PFSK-1 (cell line): ENCODE measurements around the gene SF3A1.

Experiments used
- FOXP2 ChIP-seq: optimal IDR thresholded peaks from 2 replicates; pipeline ENCODE3; 2011; ENCODE audit warnings: borderline replicate concordance, control low read depth, inconsistent platforms; ENCODE audit not compliant: insufficient read depth; ENCODE audit errors: extremely low read length, extremely low read depth
- POLR2AphosphoS5 ChIP-seq: IDR thresholded peaks from 2 replicates; pipeline ENCODE4 v1.6.1; 2012; ENCODE audit warnings: low read depth, mild to moderate bottlenecking, control low read depth, low read length, moderate library complexity
- SIN3A ChIP-seq: IDR thresholded peaks from 2 replicates; pipeline ENCODE4 v1.6.1; 2012; ENCODE audit warnings: mild to moderate bottlenecking, low read length, moderate library complexity, borderline replicate concordance; ENCODE audit not compliant: insufficient read depth
- TAF1 ChIP-seq: IDR thresholded peaks from 2 replicates; pipeline ENCODE4 v1.6.1; 2012; ENCODE audit warnings: low read length, control low read depth, borderline replicate concordance; ENCODE audit not compliant: insufficient read depth
- TF ChIP-seq, protein P1 (sequence below), 2 experiments: IDR thresholded peaks; 2 replicates each; pipeline versions ENCODE4 v1.6.1 to v1.8.0; 2011 to 2012; ENCODE audit warnings: low read depth in 2 of 2, low read length in 2 of 2, control low read depth in 1 of 2, inconsistent platforms in 1 of 2, mild to moderate bottlenecking in 1 of 2, moderate library complexity in 1 of 2; ENCODE audit not compliant: insufficient read depth in 1 of 2

SF3A1 gene

DNA sequence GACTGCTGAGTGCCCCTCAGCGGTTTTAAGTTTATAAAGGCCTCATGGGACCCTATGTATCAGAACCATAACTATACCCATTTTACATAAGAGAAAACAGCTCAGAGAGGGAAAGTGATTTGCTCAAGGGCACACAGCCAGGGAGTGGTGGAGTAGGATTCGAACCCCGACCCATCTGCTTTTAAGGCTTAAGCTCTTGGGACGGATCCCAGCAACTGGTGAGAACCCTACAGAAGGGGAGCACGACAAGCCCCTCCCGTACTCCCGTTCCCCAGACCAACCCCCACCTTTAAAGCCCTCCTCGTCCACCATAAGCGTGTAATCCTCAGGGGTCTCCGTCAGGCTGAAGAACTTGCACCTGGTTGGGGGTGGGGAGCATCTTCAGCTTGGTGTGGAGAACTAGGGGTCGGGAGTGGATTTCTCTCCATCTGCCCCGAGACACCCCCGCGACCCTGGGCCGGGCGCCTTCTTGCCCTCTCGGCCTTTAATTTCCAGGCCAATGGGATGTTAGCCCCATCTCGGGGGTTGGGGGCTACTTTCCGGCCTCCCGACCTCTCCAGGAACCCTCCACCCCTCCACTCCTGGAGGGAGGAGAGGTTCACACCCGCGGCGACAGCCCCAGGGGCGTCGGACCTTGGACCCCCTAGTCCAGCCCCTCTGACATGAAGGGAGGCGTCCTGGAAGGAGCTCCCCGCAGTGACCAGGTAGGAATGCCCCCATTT is 68.1 kb downstream of the SF3A1 start:
- TF ChIP-seq POLR2AphosphoS5 (no peak), FOXP2 (no peak), TAF1 (no peak), SIN3A (no peak)
- TF ChIP-seq, protein P1, sequence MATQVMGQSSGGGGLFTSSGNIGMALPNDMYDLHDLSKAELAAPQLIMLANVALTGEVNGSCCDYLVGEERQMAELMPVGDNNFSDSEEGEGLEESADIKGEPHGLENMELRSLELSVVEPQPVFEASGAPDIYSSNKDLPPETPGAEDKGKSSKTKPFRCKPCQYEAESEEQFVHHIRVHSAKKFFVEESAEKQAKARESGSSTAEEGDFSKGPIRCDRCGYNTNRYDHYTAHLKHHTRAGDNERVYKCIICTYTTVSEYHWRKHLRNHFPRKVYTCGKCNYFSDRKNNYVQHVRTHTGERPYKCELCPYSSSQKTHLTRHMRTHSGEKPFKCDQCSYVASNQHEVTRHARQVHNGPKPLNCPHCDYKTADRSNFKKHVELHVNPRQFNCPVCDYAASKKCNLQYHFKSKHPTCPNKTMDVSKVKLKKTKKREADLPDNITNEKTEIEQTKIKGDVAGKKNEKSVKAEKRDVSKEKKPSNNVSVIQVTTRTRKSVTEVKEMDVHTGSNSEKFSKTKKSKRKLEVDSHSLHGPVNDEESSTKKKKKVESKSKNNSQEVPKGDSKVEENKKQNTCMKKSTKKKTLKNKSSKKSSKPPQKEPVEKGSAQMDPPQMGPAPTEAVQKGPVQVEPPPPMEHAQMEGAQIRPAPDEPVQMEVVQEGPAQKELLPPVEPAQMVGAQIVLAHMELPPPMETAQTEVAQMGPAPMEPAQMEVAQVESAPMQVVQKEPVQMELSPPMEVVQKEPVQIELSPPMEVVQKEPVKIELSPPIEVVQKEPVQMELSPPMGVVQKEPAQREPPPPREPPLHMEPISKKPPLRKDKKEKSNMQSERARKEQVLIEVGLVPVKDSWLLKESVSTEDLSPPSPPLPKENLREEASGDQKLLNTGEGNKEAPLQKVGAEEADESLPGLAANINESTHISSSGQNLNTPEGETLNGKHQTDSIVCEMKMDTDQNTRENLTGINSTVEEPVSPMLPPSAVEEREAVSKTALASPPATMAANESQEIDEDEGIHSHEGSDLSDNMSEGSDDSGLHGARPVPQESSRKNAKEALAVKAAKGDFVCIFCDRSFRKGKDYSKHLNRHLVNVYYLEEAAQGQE (IDR thresholded peaks at IDR 0.05; ENCODE audit: insufficient read depth in 1 of 2, low read depth in 2 of 2, low read length in 2 of 2) = no peak

GRCh38 chr22:30287648-30288418 is 68.9 kb downstream of the SF3A1 start:
- TF ChIP-seq FOXP2 (no peak), SIN3A (no peak), TAF1 (no peak), POLR2AphosphoS5 (no peak)
- TF ChIP-seq, protein P1 (IDR thresholded peaks at IDR 0.05; ENCODE audit: insufficient read depth in 1 of 2, low read depth in 2 of 2, low read length in 2 of 2) = no peak

GRCh38 chr22:30286813-30287647 is 69.7 kb downstream of the SF3A1 start:
- TF ChIP-seq FOXP2 (peak; percentile 6), POLR2AphosphoS5 (no peak), SIN3A (no peak), TAF1 (no peak)
- TF ChIP-seq, protein P1 (IDR thresholded peaks at IDR 0.05; ENCODE audit: insufficient read depth in 1 of 2, low read depth in 2 of 2, low read length in 2 of 2) = no peak

DNA sequence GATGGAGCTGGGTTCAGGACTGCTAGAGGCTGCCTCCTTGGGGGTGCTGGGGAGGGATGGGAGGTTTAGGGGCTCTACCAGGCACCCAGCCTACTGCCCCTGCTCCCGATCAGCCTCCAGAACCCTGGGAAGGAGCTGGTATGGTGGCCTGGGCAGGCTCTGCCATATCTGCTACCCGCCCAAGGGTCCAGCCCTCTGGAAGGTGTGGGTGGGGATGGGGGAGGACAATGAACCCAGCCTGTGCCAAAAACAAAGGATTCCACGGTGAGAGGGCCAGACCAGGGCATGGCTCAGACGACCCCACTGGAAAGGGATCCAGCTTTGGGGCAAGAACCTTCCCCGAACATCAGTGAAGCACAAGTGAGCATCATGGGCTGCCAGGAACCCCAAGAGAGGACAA is 70.4 kb downstream of the SF3A1 start:
- no peak for TF ChIP-seq SIN3A

- TF ChIP-seq, protein P1 (IDR thresholded peaks at IDR 0.05; ENCODE audit: insufficient read depth in 1 of 2, low read depth in 2 of 2, low read length in 2 of 2) = no peak
- TF ChIP-seq FOXP2 (no peak), TAF1 (no peak), POLR2AphosphoS5 (no peak), SIN3A (no peak)
These were observed 70.9 kb downstream of the SF3A1 start for GRCh38 chr22:30285846-30286200.
